GM12873 (cell line): ENCODE results near the gene PRLR.

ENCODE experiments used
- TF ChIP-seq, protein P1 (sequence below): IDR thresholded peaks from 2 replicates; pipeline ENCODE4 v1.5.1; 2012; ENCODE audit warnings: low read depth, mild to moderate bottlenecking, moderate library complexity, low read length, control low read depth; ENCODE audit not compliant: insufficient read depth; ENCODE audit errors: missing control alignments

The PRLR gene

DNA sequence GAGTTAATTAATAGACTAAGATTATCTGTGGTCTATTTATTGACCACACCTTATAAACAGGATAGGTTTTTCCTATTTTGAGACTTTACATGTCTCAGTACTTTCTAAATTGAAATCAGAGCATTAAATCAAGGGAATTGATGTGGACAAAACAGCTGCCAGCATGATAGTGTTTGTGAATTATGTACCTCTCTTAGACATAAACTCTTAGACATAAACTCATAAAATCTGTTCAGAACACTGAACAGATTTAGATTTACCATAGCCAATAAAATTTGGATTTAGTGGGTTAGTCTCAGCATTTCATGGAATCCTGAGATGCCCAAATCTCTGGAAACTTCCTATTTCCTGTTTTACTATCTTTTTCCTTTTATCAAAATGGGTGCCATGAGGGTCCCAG lies 171.0 kb downstream of the PRLR start:
- TF ChIP-seq, protein P1, sequence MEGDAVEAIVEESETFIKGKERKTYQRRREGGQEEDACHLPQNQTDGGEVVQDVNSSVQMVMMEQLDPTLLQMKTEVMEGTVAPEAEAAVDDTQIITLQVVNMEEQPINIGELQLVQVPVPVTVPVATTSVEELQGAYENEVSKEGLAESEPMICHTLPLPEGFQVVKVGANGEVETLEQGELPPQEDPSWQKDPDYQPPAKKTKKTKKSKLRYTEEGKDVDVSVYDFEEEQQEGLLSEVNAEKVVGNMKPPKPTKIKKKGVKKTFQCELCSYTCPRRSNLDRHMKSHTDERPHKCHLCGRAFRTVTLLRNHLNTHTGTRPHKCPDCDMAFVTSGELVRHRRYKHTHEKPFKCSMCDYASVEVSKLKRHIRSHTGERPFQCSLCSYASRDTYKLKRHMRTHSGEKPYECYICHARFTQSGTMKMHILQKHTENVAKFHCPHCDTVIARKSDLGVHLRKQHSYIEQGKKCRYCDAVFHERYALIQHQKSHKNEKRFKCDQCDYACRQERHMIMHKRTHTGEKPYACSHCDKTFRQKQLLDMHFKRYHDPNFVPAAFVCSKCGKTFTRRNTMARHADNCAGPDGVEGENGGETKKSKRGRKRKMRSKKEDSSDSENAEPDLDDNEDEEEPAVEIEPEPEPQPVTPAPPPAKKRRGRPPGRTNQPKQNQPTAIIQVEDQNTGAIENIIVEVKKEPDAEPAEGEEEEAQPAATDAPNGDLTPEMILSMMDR, result no peak

DNA sequence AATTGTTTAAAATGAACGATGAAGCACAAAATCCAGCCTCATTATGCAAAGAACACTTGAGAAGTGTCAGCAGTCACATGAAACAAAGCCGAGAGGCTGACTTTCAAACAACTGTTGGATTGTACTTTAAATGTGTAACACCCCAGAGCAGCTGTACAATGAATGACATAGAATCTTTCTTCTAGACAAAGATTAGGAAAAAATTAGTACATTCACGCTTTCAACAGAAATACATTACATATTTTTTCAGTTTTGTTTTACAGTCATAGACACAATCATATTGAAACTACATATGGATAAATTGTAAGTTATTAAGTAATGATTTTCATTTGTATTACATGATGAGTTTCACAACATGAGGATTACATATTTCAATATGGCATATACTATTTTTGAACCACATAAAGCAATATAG lies 171.9 kb downstream of the PRLR start:
- TF ChIP-seq, protein P1, result no peak

DNA sequence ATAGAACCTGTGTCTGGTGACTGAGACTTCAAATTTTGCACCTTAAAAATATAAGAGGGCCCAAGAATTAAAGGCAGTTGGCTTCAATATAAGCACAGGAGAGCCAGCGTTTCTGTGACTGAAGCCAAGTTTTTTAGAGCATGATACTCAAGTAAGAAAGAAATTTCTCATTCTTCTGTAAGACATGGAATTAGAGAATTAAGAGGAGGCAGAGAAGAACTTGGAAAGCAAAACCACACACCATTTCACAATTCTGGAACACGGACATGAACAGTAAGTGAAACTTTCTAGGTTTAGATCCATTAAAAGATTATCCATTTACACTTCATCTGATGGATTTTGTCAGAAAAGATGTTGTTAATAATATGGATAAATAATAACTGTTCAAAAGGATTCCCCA lies 173.6 kb downstream of the PRLR start:
- TF ChIP-seq, protein P1, result no peak

DNA sequence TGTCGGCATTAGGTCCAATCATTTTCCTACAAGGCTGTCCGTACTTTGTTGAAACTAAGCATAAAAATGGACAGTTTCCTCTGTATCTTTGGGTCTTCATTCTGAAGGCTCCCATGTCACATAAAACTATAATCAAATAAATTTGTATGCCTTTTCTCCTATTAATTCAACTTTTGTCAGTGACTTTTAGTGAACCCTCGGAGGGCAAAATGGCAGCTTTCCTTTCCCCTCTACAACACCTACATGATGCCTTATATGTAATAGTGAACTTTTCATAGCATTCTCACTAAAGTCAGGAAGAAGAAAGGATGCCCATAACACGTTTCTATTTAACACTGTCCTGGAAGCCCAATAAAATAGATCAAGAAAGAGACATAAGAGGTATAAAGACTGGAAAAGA lies 177.4 kb downstream of the PRLR start:
- TF ChIP-seq, protein P1, result no peak

DNA sequence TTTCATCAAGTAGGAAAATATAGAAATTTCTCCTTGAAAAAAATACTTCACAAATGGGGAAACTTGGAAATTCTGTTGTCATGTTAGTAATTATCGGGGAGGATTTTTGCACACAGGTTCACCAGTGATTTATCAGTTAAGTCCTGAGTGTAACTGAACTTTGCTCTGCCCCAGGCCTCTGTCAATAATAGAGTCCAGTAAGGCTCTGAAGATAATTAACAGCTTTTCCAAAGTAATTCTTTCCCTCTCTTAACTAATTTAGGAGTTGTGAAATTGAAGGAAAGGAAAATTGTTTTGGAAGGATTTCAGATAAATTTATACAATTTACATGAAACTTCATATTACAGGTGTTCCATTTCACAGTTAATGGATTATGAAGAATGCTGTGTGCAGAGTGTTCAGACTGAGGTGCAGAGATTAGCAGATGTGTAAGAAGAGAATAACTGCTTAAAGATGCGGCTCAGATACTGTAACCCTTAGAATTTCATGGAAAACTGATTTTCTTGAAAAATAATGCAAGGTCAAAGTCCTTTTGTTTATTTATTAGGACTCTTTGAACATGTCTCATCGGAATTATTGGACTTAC lies 179.7 kb downstream of the PRLR start:
- TF ChIP-seq, protein P1, result no peak

DNA sequence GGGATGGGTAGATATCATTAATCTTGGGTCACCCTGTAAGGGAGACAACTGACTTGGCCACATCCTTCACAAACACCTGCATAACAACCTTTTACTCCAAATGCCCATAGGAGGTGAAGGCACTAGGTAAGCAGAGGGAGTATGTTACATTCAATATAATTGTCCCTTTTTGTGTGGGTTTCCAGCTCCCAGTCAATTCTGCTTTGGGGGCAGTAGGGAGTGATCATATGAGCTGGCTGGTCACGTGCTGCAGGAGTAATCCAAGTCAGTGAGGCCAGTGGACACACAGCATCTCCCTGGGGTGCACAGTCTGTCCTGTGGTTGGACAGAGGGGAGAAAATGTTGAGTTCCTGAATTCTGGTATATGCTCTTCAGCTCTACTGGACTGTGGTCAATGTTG lies 181.4 kb downstream of the PRLR start:
- TF ChIP-seq, protein P1, result no peak

DNA sequence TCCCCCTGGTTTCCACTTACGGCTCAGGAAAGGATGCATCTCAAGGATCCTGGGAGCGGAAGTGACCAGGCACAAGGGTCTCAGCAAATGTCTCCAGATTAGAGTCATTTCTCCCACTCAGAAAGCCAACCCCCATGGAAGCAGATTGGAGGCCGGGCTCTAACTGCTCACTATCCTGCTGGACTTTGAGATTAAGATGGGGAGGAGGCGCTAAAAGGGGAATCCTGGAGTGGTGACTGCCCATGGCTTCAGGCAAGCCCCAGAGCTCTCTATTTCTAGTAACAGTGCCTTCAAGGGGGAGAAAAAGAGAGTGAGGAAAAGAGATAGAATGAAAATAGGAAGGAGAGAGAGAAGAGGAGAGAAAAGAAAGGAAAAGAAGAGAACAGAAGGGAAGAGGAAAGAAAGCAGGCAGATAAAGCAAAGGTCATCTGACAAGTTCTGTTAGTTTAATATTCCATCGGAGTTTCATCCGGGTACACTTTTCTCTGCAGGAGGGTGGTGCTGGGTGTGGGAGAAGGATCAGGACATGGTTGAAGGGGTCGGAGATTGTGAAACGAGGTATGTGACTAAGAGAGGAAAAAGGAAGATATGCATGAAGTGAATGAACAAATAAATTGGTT lies 182.4 kb downstream of the PRLR start, which contains the start of gene AGXT2:
Gene AGXT2 (minus strand): TSS at position 165 of the 620 bp plus-strand sequence. CDS start 57 bp downstream, at position 108.
- TF ChIP-seq, protein P1, result no peak
